ENCODE data around the gene SPPL2C. TPM values are rescaled to one million over a fixed set of nuclear protein-coding genes. Genes with fewer than 3 reads are reported as not detected.

The SPPL2C gene
- total and polyA plus RNA-seq, 10 of the 15 experiments (the other 5 are each of a cell fraction or from before 2014, with no cell fraction given) = not detected

DNA sequence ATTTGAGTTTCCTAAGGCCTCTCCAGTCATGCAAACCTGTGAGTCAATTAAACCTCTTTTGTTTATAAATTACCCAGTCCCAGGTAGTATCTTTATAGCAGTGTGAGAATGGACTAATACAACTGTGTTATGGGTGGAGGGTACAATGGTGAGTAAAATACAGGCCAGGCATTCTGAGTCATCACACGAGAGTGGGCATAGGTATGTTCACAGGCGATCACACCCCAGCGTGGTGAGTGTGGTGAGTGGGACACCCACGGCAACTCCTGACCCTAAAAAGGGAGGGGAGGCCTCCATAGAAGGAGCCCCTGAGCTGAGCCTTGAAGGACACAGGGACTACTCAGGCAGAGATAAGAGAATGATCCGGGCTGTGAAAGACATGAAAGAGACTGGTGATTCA is 27.0 kb downstream of the SPPL2C start (continued):
- TF ChIP-seq, protein P1, sequence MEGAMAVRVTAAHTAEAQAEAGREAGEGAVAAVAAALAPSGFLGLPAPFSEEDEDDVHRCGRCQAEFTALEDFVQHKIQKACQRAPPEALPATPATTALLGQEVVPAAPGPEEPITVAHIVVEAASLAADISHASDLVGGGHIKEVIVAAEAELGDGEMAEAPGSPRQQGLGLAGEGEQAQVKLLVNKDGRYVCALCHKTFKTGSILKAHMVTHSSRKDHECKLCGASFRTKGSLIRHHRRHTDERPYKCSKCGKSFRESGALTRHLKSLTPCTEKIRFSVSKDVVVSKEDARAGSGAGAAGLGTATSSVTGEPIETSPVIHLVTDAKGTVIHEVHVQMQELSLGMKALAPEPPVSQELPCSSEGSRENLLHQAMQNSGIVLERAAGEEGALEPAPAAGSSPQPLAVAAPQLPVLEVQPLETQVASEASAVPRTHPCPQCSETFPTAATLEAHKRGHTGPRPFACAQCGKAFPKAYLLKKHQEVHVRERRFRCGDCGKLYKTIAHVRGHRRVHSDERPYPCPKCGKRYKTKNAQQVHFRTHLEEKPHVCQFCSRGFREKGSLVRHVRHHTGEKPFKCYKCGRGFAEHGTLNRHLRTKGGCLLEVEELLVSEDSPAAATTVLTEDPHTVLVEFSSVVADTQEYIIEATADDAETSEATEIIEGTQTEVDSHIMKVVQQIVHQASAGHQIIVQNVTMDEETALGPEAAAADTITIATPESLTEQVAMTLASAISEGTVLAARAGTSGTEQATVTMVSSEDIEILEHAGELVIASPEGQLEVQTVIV (IDR thresholded peaks at IDR 0.05; ENCODE audit: borderline replicate concordance, partially characterized antibody) = no peak

DNA sequence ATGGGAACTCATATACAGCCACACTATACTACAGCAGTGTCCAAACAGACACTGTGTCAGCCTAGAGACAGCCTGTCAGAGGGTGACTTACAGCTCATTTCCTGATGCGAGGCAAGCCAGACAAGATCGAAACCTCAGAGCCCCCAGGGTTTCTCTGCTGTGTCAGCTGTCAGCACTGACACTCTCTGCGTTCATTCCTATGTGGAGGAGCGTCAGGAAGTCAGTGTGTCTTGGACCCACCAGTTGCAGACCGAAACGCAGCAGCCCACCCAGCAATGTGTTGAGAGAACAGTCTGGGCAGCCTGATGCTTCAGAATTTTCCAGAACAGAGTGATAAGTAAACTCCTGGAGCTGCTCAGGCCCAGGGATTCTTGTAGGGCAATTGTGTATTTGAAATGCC is 29.0 kb downstream of the SPPL2C start:
- ATAC-seq (peak; percentile 63), DNase-seq (ENCODE audit: low read depth, low spot score) (no peak), FAIRE-seq (no peak)
- POLR2A ChIA-PET = interaction anchor here (0.6 kb wide), 1 partner anchor 60 kb away, joined by 4 read pairs; no protein-coding TSS in a partner anchor
- H3K4me1 ChIP-seq (ENCODE audit: control insufficient read depth, insufficient read depth, low read length) = no peaks in the 10 kb centered on the region
- H3K9me3 ChIP-seq (replicated peaks; ENCODE audit: control insufficient read depth, insufficient read depth, low read length) = no peaks in the 10 kb centered on the region; the same call in 2 of the 3 replicates
- no TSS peak for BruUV-seq (replicated peaks)
- H3K36me3 ChIP-seq (ENCODE audit: control insufficient read depth in 2 of 2, insufficient read depth in 2 of 2, low read length in 1 of 2) = no peaks in the 10 kb centered on the region
- H3K79me2 ChIP-seq (ENCODE audit: control insufficient read depth, insufficient read depth, low read length) = no peaks in the 10 kb centered on the region
- peaks cover 0 to 2% of the 10 kb centered on the region in 2 experiments; a peak in 2 of 4 replicates for H3K27me3 ChIP-seq (replicated peaks in 1 of 2; ENCODE audit: control insufficient read depth in 2 of 2, insufficient read depth in 2 of 2, low read length in 1 of 2)
- WGBS (ENCODE audit: insufficient coverage, insufficient replicate concordance, low lambda C conversion rate, missing lambda C conversion rate) = 4% methylated on average over 6 of the region's 6 CpGs
- RAD21 ChIA-PET (ENCODE audit: unreplicated experiment) = no interaction called here
- H2AFZ ChIP-seq (ENCODE audit: control insufficient read depth, low read depth, low read length) = no peak overlapping the region; the same call in 1 of the 2 replicates
- CTCF ChIA-PET = interaction anchor here (0.6 kb wide), 1 partner anchor 78 kb away, joined by 4 read pairs; no protein-coding TSS in a partner anchor
- no peak overlapping the region for H3K27ac ChIP-seq (ENCODE audit: control insufficient read depth, insufficient read depth)
- no peak overlapping the region for H3K4me3 ChIP-seq
- SMC1A ChIA-PET (ENCODE audit: uncharacterized antibody, unreplicated experiment) = no interaction called here
- no peak overlapping the region for H3K9ac ChIP-seq (ENCODE audit: control insufficient read depth, insufficient read depth, low read length)
- intact Hi-C loops (cut with micrococcal nuclease; ENCODE audit: unreplicated experiment) = no loop called here
- H3K4me2 ChIP-seq (ENCODE audit: control insufficient read depth, insufficient read depth) = no peak overlapping the region
- in situ Hi-C loops (cut with MboI) = no loop called here
- no peaks in the 10 kb centered on the region for H4K20me1 ChIP-seq (ENCODE audit: control insufficient read depth, insufficient read depth)
- no peak for TF ChIP-seq FOXM1 (IDR thresholded peaks at IDR 0.05; ENCODE audit: low read depth, low read length)
- TF ChIP-seq POLR2AphosphoS2 (IDR thresholded peaks at IDR 0.05; ENCODE audit: low read depth, low read length) = no peak
- TF ChIP-seq EZH2 (IDR thresholded peaks at IDR 0.05; ENCODE audit: borderline replicate concordance, control insufficient read depth, low read depth, low read length) = no peak
- TF ChIP-seq LARP7 (IDR thresholded peaks at IDR 0.05) = no peak
- no peak for TF ChIP-seq SIN3A (IDR thresholded peaks at IDR 0.05; ENCODE audit: low read depth, low read length)
- TF ChIP-seq, protein P2, sequence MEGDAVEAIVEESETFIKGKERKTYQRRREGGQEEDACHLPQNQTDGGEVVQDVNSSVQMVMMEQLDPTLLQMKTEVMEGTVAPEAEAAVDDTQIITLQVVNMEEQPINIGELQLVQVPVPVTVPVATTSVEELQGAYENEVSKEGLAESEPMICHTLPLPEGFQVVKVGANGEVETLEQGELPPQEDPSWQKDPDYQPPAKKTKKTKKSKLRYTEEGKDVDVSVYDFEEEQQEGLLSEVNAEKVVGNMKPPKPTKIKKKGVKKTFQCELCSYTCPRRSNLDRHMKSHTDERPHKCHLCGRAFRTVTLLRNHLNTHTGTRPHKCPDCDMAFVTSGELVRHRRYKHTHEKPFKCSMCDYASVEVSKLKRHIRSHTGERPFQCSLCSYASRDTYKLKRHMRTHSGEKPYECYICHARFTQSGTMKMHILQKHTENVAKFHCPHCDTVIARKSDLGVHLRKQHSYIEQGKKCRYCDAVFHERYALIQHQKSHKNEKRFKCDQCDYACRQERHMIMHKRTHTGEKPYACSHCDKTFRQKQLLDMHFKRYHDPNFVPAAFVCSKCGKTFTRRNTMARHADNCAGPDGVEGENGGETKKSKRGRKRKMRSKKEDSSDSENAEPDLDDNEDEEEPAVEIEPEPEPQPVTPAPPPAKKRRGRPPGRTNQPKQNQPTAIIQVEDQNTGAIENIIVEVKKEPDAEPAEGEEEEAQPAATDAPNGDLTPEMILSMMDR (IDR thresholded peaks at IDR 0.05 in 2 of 3, conservative IDR thresholded peaks at IDR 0.05 in 1 of 3; ENCODE audit: control insufficient read depth in 2 of 3, extremely low read depth in 1 of 3, insufficient read depth in 1 of 3, low read depth in 3 of 3, low read length in 3 of 3) = no peak
- TF ChIP-seq KDM1A (IDR thresholded peaks at IDR 0.05; ENCODE audit: borderline replicate concordance) = no peak
- TF ChIP-seq CREB1 (IDR thresholded peaks at IDR 0.05; ENCODE audit: low read depth) = no peak
